Caco-2 (cell line): ENCODE measurements around the gene TSR2. TPM values are rescaled to one million over a fixed set of nuclear protein-coding genes. Genes with fewer than 3 reads are reported as not detected.

ENCODE experiments used
- BruUV-seq: library from RNA; stranded (reverse); fragments of 400-500 nt; replicated peaks from 2 replicates; lab custom pipeline; 2021; lab: Mats Ljungman, UMichigan
- CTCF ChIA-PET: fragments of 300-600 bp; sonication (Branson Sonifier 250); formaldehyde crosslinking; loops from one replicate; lab custom pipeline; 2022; ENCODE audit warnings: antibody characterized with exemption; lab: Charles Lee
- POLR2A ChIA-PET: fragments of 300-600 bp; sonication (Branson Sonifier 250); formaldehyde crosslinking; loops from one replicate; lab custom pipeline; 2022; ENCODE audit warnings: antibody characterized with exemption; lab: Charles Lee
- DNase-seq, 2 experiments: peaks; one replicate each; pipeline versions ENCODE4 v3.0.0 to v3.0.0-alpha.2; 2020 to 2022
- H3K27me3 ChIP-seq: replicated peaks from 2 replicates; pipeline ENCODE4 v1.6.0; 2011; ENCODE audit warnings: low read length; ENCODE audit not compliant: control insufficient read depth, insufficient read depth
- H3K36me3 ChIP-seq: 2 replicates; pipeline ENCODE4 v1.5.1; 2011; ENCODE audit warnings: low read length; ENCODE audit not compliant: control insufficient read depth, insufficient read depth
- H3K4me1 ChIP-seq: fragments of 250-450 bp; sonication (Bioruptor Pico); 2 replicates; pipeline ENCODE4 v1.5.1; 2020; ENCODE audit warnings: mild to moderate bottlenecking
- H3K4me3 ChIP-seq: 2 replicates; pipeline ENCODE4 v1.5.1; 2011; ENCODE audit warnings: low read depth, mild to moderate bottlenecking, control low read depth, low read length
- H3K9me3 ChIP-seq: fragments of 250-450 bp; sonication (Bioruptor Pico); 2 replicates; pipeline ENCODE4 v1.5.1; 2020; ENCODE audit warnings: mild to moderate bottlenecking, moderate library complexity
- H3K27ac Mint-ChIP-seq: one replicate; pipeline ENCODE4 v1.8.0; 2022; ENCODE audit warnings: mixed read lengths; ENCODE audit not compliant: unreplicated experiment
- H3K27me3 Mint-ChIP-seq: one replicate; pipeline ENCODE4 v1.8.0; 2022; ENCODE audit warnings: mixed read lengths; ENCODE audit not compliant: insufficient read depth, unreplicated experiment
- H3K36me3 Mint-ChIP-seq: one replicate; pipeline ENCODE4 v1.8.0; 2022; ENCODE audit warnings: mild to moderate bottlenecking, mixed read lengths; ENCODE audit not compliant: insufficient read depth, unreplicated experiment
- H3K4me1 Mint-ChIP-seq: one replicate; pipeline ENCODE4 v1.8.0; 2022; ENCODE audit warnings: low read depth, mixed read lengths; ENCODE audit not compliant: unreplicated experiment
- H3K4me3 Mint-ChIP-seq: one replicate; pipeline ENCODE4 v1.8.0; 2022; ENCODE audit warnings: mild to moderate bottlenecking, moderate library complexity, mixed read lengths; ENCODE audit not compliant: unreplicated experiment
- H3K9me3 Mint-ChIP-seq: one replicate; pipeline ENCODE4 v1.8.0; 2022; ENCODE audit warnings: mixed read lengths; ENCODE audit not compliant: unreplicated experiment
- CTCF ChIP-seq, 2 experiments: fragments of 200-600 bp in 1 of 2; IDR thresholded peaks; 1 replicate in 1 of 2; 2 replicates in 1 of 2; pipeline versions ENCODE4 v1.5.1 to v1.8.0; 2011 to 2022; ENCODE audit warnings: antibody characterized with exemption in 1 of 2, control low read depth in 1 of 2, inconsistent platforms in 1 of 2, low read depth in 1 of 2, low read length in 1 of 2, mild to moderate bottlenecking in 1 of 2, moderate library complexity in 1 of 2; ENCODE audit not compliant: insufficient read depth in 1 of 2, severe bottlenecking in 1 of 2, unreplicated experiment in 1 of 2
- intact Hi-C: fragments of 100-400 bp; cut with micrococcal nuclease; formaldehyde crosslinking; loops from one replicate; pipeline ENCODE4 v1.10.0; 2022; ENCODE audit not compliant: unreplicated experiment
- total RNA-seq: library from RNA; stranded (reverse); gene quantifications from 2 replicates; pipeline ENCODE4 v1.2.3, GENCODE V29; 2022

Gene TSR2
- total RNA-seq, 1 experiment from 2014 or later = 45.7 TPM

GRCh38 chrX:54411732-54412131, 28.5 kb upstream of the TSR2 start:
- Histone ChIP-seq H3K9me3 (no peaks in the 10 kb centered on the region), H3K4me3 (no peak overlapping the region), H3K36me3 (no peaks in the 10 kb centered on the region), H3K27me3 (no peaks in the 10 kb centered on the region), H3K4me1 (no peaks in the 10 kb centered on the region)
- no peaks in the 10 kb centered on the region for H3K4me1 Mint-ChIP-seq
- TF ChIP-seq CTCF (IDR thresholded peaks at IDR 0.05; ENCODE audit: insufficient read depth in 1 of 2, low read depth in 1 of 2, low read length in 1 of 2, severe bottlenecking in 1 of 2, unreplicated experiment in 1 of 2) = no peak
- H3K4me3 Mint-ChIP-seq = no peak overlapping the region
- DNase-seq = no peak
- no TSS peak for BruUV-seq
- H3K9me3 Mint-ChIP-seq = no peaks in the 10 kb centered on the region
- CTCF ChIA-PET = no interaction called here
- H3K27me3 Mint-ChIP-seq = no peaks in the 10 kb centered on the region
- H3K27ac Mint-ChIP-seq = no peak overlapping the region
- POLR2A ChIA-PET = no interaction called here
- intact Hi-C loops = no loop called here
- no peaks in the 10 kb centered on the region for H3K36me3 Mint-ChIP-seq

GRCh38 chrX:54413753-54414152, 26.5 kb upstream of the TSR2 start:
- no peak overlapping the region for H3K4me3 ChIP-seq
- no peaks in the 10 kb centered on the region for H3K4me1 Mint-ChIP-seq
- no peaks in the 10 kb centered on the region for H3K36me3 Mint-ChIP-seq
- H3K27me3 ChIP-seq = no peaks in the 10 kb centered on the region
- no peak overlapping the region for H3K4me3 Mint-ChIP-seq
- DNase-seq = no peak
- no peak overlapping the region for H3K27ac Mint-ChIP-seq
- no peaks in the 10 kb centered on the region for H3K4me1 ChIP-seq
- intact Hi-C loops = no loop called here
- no peak for TF ChIP-seq CTCF (IDR thresholded peaks at IDR 0.05; ENCODE audit: insufficient read depth in 1 of 2, low read depth in 1 of 2, low read length in 1 of 2, severe bottlenecking in 1 of 2, unreplicated experiment in 1 of 2)
- ChIA-PET CTCF (no interaction called here), POLR2A (no interaction called here)
- H3K27me3 Mint-ChIP-seq = peaks cover 3% of the 10 kb centered on the region
- no TSS peak for BruUV-seq
- H3K9me3 Mint-ChIP-seq = no peaks in the 10 kb centered on the region
- H3K36me3 ChIP-seq = no peaks in the 10 kb centered on the region
- no peaks in the 10 kb centered on the region for H3K9me3 ChIP-seq

- intact Hi-C loops = no loop called here
- Histone ChIP-seq H3K9me3 (no peaks in the 10 kb centered on the region), H3K4me3 (no peak overlapping the region), H3K36me3 (no peaks in the 10 kb centered on the region), H3K4me1 (no peaks in the 10 kb centered on the region), H3K27me3 (no peaks in the 10 kb centered on the region)
- Mint-ChIP-seq H3K9me3 (no peaks in the 10 kb centered on the region), H3K4me3 (no peak overlapping the region), H3K36me3 (no peaks in the 10 kb centered on the region), H3K27ac (no peak overlapping the region), H3K4me1 (no peaks in the 10 kb centered on the region), H3K27me3 (peaks cover 3% of the 10 kb centered on the region)
- no TSS peak for BruUV-seq
- TF ChIP-seq CTCF (IDR thresholded peaks at IDR 0.05; ENCODE audit: insufficient read depth in 1 of 2, low read depth in 1 of 2, low read length in 1 of 2, severe bottlenecking in 1 of 2, unreplicated experiment in 1 of 2) = no peak
- POLR2A ChIA-PET = no interaction called here
- CTCF ChIA-PET = no interaction called here
- DNase-seq = no peak
Measured at GRCh38 chrX:54415534-54416350, 24.5 kb upstream of the TSR2 start.
